Measurements from ENCODE around the gene VMAC. TPM values are rescaled to one million over a fixed set of nuclear protein-coding genes. Genes with fewer than 3 reads are reported as not detected.

The VMAC gene
- total RNA-seq, 1 donor from 2014 or later, result 4.6 TPM

GRCh38 chr19:5892772-5893275, 11.8 kb upstream of the VMAC start:
- H3K4me3 Mint-ChIP-seq, result no peak overlapping the region
- peaks cover 6% of the 10 kb centered on the region for H3K4me1 Mint-ChIP-seq
- no peak overlapping the region for H3K4me3 ChIP-seq
- H3K4me1 ChIP-seq, result peaks cover 8% of the 10 kb centered on the region
- H3K27ac ChIP-seq, result no peak overlapping the region
- peaks cover 16% of the 10 kb centered on the region for H4K20me1 ChIP-seq (ENCODE audit: low read depth)
- peaks cover 8% of the 10 kb centered on the region for H3F3A ChIP-seq (ENCODE audit: low read depth)
- no peak overlapping the region for H3K4me2 ChIP-seq
- no peaks in the 10 kb centered on the region for H3K9me3 Mint-ChIP-seq
- peaks cover 2% of the 10 kb centered on the region for H3K79me2 ChIP-seq (ENCODE audit: low read depth)
- H3K27ac Mint-ChIP-seq, result no peak overlapping the region
- no peak overlapping the region for H2AFZ ChIP-seq (replicated peaks)
- DNase-seq (ENCODE audit: low spot score), result no peak
- TF ChIP-seq EZH2 (IDR thresholded peaks at IDR 0.05) (no peak), EZH2phosphoT487 (IDR thresholded peaks at IDR 0.05) (no peak), CTCF (IDR thresholded peaks at IDR 0.05) (no peak)
- peaks cover 2% of the 10 kb centered on the region for H3K36me3 Mint-ChIP-seq
- H3K27me3 ChIP-seq, result no peaks in the 10 kb centered on the region
- no peaks in the 10 kb centered on the region for H3K9me3 ChIP-seq (ENCODE audit: low read depth)
- no peaks in the 10 kb centered on the region for H3K27me3 Mint-ChIP-seq (ENCODE audit: insufficient read depth, low read depth)
- no peaks in the 10 kb centered on the region for H3K36me3 ChIP-seq
- no peak overlapping the region for H3K9ac ChIP-seq

GRCh38 chr19:5893296-5893903, 11.3 kb upstream of the VMAC start:
- Histone ChIP-seq H3K9me3 (ENCODE audit: low read depth) (no peaks in the 10 kb centered on the region), H3K36me3 (no peaks in the 10 kb centered on the region), H3F3A (ENCODE audit: low read depth) (peaks cover 8% of the 10 kb centered on the region), H3K4me3 (no peak overlapping the region), H3K27ac (no peak overlapping the region), H3K27me3 (no peaks in the 10 kb centered on the region), H3K9ac (no peak overlapping the region), H3K79me2 (ENCODE audit: low read depth) (peaks cover 6% of the 10 kb centered on the region), H3K4me2 (no peak overlapping the region), H2AFZ (replicated peaks) (no peak overlapping the region), H3K4me1 (peaks cover 8% of the 10 kb centered on the region), H4K20me1 (ENCODE audit: low read depth) (peaks cover 22% of the 10 kb centered on the region)
- Mint-ChIP-seq H3K4me3 (no peak overlapping the region), H3K27ac (no peak overlapping the region), H3K4me1 (peaks cover 6% of the 10 kb centered on the region), H3K27me3 (ENCODE audit: insufficient read depth, low read depth) (no peaks in the 10 kb centered on the region), H3K36me3 (peaks cover 2% of the 10 kb centered on the region), H3K9me3 (no peaks in the 10 kb centered on the region)
- DNase-seq (ENCODE audit: low spot score), result no peak
- TF ChIP-seq EZH2 (IDR thresholded peaks at IDR 0.05) (no peak), EZH2phosphoT487 (IDR thresholded peaks at IDR 0.05) (no peak), CTCF (IDR thresholded peaks at IDR 0.05) (no peak)

GRCh38 chr19:5893907-5894703, 10.6 kb upstream of the VMAC start:
- no peak for DNase-seq (ENCODE audit: low spot score)
- no peak overlapping the region for H3K4me3 Mint-ChIP-seq
- no peak overlapping the region for H3K4me3 ChIP-seq
- peaks cover 9% of the 10 kb centered on the region for H3K79me2 ChIP-seq (ENCODE audit: low read depth)
- no peaks in the 10 kb centered on the region for H3K36me3 ChIP-seq
- no peak overlapping the region for H3K27ac Mint-ChIP-seq
- H3K36me3 Mint-ChIP-seq, result peaks cover 2% of the 10 kb centered on the region
- no peak for TF ChIP-seq EZH2 (IDR thresholded peaks at IDR 0.05)
- no peak for TF ChIP-seq EZH2phosphoT487 (IDR thresholded peaks at IDR 0.05)
- TF ChIP-seq CTCF (IDR thresholded peaks at IDR 0.05), result no peak
- H4K20me1 ChIP-seq (ENCODE audit: low read depth), result peaks cover 22% of the 10 kb centered on the region
- no peak overlapping the region for H3K4me2 ChIP-seq
- peaks cover 8% of the 10 kb centered on the region for H3K4me1 ChIP-seq
- H3K27ac ChIP-seq, result no peak overlapping the region
- no peak overlapping the region for H3K9ac ChIP-seq
- peaks cover 8% of the 10 kb centered on the region for H3F3A ChIP-seq (ENCODE audit: low read depth)
- H3K27me3 ChIP-seq, result no peaks in the 10 kb centered on the region
- peaks cover 6% of the 10 kb centered on the region for H3K4me1 Mint-ChIP-seq
- H3K9me3 Mint-ChIP-seq, result no peaks in the 10 kb centered on the region
- no peaks in the 10 kb centered on the region for H3K9me3 ChIP-seq (ENCODE audit: low read depth)
- H2AFZ ChIP-seq (replicated peaks), result no peak overlapping the region
- no peaks in the 10 kb centered on the region for H3K27me3 Mint-ChIP-seq (ENCODE audit: insufficient read depth, low read depth)

Data from neural progenitor cell (in vitro differentiated cells).